Stomach smooth muscle (tissue), 2 donors: ENCODE results near the gene L1CAM.

ENCODE experiments used
- H3K27ac ChIP-seq: one replicate; pipeline ENCODE4 v1.7.0; 2013; ENCODE audit warnings: mild to moderate bottlenecking, low read length, inconsistent platforms
- H3K27me3 ChIP-seq, 2 donors: one replicate each; pipeline ENCODE4 v1.7.0; 2013; ENCODE audit warnings: low read length in 2 of 2; ENCODE audit not compliant: insufficient read depth in 2 of 2, control insufficient read depth in 1 of 2
- H3K36me3 ChIP-seq, 2 donors: one replicate each; pipeline ENCODE4 v1.7.0; 2013; ENCODE audit warnings: low read length in 2 of 2; ENCODE audit not compliant: control insufficient read depth in 2 of 2, insufficient read depth in 2 of 2
- H3K4me1 ChIP-seq: one replicate; pipeline ENCODE4 v1.7.0; 2013; ENCODE audit warnings: low read length; ENCODE audit not compliant: control insufficient read depth, insufficient read depth
- H3K4me3 ChIP-seq, 2 donors: one replicate each; pipeline ENCODE4 v1.7.0; 2013; ENCODE audit warnings: low read length in 2 of 2
- H3K9ac ChIP-seq, 2 donors: one replicate each; pipeline ENCODE4 v1.7.0; 2013; ENCODE audit warnings: low read length in 2 of 2, mild to moderate bottlenecking in 1 of 2
- H3K9me3 ChIP-seq, 2 donors: one replicate each; pipeline ENCODE4 v1.7.0; 2013; ENCODE audit warnings: low read length in 2 of 2; ENCODE audit not compliant: control insufficient read depth in 2 of 2
- donor health status: healthy.
- donor health status: Pancreatic carcinoma.

L1CAM gene

GRCh38 chrX:153930011-153930910 is 44.3 kb upstream of the L1CAM start:
- Histone ChIP-seq H3K4me3 (no peak overlapping the region), H3K27ac (peak overlapping the region; percentile 37), H3K36me3 (peaks cover 10% of the 10 kb centered on the region in 2 donors), H3K4me1 (peaks cover 42% of the 10 kb centered on the region), H3K9ac (no peak overlapping the region), H3K27me3 (peaks cover 0 to 5% of the 10 kb centered on the region in 2 donors), H3K9me3 (no peaks in the 10 kb centered on the region)

GRCh38 chrX:153929576-153929975 is 43.6 kb upstream of the L1CAM start:
- H3K4me3 ChIP-seq: no peak overlapping the region
- peaks cover 10% of the 10 kb centered on the region in 2 donors for H3K36me3 ChIP-seq
- H3K9me3 ChIP-seq: no peaks in the 10 kb centered on the region
- peak overlapping the region; percentile 37 for H3K27ac ChIP-seq
- H3K4me1 ChIP-seq: peaks cover 43% of the 10 kb centered on the region
- peaks cover 0 to 5% of the 10 kb centered on the region in 2 donors for H3K27me3 ChIP-seq
- H3K9ac ChIP-seq: no peak overlapping the region

DNA sequence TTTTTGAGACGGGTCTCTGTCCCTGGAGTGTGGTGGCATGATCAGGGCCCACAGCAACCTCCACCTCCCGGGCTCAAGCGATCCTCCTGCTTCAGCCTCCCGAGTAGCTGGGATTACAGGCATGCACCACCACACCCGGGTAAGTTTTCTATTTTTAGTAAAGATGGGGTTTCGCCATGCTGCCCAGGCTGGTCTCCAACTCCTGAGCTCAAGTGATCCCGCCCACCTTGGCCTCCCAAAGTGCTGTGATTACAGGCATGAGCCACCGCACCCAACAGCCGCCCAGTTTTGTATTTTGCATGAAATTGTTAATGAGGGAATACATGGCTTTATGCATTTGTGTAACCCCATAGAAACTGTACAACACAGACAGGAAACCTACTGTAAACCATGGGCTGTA is 42.9 kb upstream of the L1CAM start:
- H3K4me1 ChIP-seq: peaks cover 41% of the 10 kb centered on the region
- no peak overlapping the region for H3K27ac ChIP-seq

DNA sequence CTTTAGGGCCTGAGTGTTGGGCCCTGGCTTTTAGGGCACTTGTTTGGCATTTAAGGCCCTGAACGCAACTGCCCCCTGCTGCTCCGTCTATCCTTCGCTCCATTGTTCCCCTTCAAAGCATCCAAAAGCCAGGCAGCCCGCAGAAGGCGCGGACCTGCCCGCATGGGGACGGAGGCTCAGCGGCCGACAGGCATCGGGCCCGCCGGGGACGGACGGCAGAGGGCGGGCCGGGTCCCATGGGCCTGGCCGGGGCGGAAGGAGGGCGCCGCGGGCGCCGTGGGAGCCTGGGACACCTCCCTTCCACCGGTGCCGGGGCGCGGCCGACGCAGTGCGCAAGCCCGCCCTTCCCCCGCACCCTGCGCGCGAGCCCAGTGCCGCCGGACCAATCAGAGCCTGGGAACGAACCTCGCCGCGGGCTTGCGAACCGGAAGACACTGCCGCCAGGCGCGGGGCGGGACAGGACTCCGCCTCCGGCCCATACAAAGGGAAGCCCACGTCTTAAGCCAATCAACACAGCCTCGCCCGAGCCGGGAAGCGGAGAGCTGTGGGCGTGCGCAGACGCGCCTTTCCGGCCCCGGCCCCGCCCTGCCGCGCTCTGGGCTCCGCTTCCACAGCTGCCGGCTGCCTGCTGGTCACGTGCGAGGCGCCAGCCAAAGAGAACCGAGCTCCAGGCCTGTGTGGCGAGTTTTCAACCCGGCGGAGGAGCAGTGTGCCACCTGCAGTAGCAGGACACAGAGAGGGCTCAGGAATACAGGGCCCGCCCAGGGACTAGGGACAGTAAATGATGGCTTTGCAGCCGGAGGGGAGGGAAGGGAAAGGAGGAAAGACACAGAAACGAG is 42.2 kb upstream of the L1CAM start:
- peak overlapping the region; percentile 95 for H3K27ac ChIP-seq
- H3K9ac ChIP-seq: peak overlapping the region; percentile 85 to 87
- no peaks in the 10 kb centered on the region for H3K9me3 ChIP-seq
- H3K27me3 ChIP-seq: peaks cover 0 to 8% of the 10 kb centered on the region in 2 donors
- H3K36me3 ChIP-seq: peaks cover 10% of the 10 kb centered on the region in 2 donors
- H3K4me3 ChIP-seq: peak overlapping the region; percentile 65 to 79
- H3K4me1 ChIP-seq: peaks cover 43% of the 10 kb centered on the region

More for the DNA sequence above, 42.9 kb upstream of the L1CAM start:
- Histone ChIP-seq H3K9me3 (no peaks in the 10 kb centered on the region), H3K27me3 (peaks cover 0 to 8% of the 10 kb centered on the region in 2 donors), H3K9ac (no peak overlapping the region), H3K4me3 (peak overlapping the region in 1 of 2 donors; percentile 79), H3K36me3 (peaks cover 10% of the 10 kb centered on the region in 2 donors)

GRCh38 chrX:153927672-153927921 is 41.6 kb upstream of the L1CAM start:
- H3K27ac ChIP-seq: peak overlapping the region; percentile 95
- H3K4me1 ChIP-seq: peaks cover 48% of the 10 kb centered on the region
- peaks cover 10% of the 10 kb centered on the region in 2 donors for H3K36me3 ChIP-seq
- peaks cover 0 to 8% of the 10 kb centered on the region in 2 donors for H3K27me3 ChIP-seq
- peak overlapping the region; percentile 85 to 87 for H3K9ac ChIP-seq
- H3K4me3 ChIP-seq: peak overlapping the region; percentile 65 to 79
- no peaks in the 10 kb centered on the region for H3K9me3 ChIP-seq

DNA sequence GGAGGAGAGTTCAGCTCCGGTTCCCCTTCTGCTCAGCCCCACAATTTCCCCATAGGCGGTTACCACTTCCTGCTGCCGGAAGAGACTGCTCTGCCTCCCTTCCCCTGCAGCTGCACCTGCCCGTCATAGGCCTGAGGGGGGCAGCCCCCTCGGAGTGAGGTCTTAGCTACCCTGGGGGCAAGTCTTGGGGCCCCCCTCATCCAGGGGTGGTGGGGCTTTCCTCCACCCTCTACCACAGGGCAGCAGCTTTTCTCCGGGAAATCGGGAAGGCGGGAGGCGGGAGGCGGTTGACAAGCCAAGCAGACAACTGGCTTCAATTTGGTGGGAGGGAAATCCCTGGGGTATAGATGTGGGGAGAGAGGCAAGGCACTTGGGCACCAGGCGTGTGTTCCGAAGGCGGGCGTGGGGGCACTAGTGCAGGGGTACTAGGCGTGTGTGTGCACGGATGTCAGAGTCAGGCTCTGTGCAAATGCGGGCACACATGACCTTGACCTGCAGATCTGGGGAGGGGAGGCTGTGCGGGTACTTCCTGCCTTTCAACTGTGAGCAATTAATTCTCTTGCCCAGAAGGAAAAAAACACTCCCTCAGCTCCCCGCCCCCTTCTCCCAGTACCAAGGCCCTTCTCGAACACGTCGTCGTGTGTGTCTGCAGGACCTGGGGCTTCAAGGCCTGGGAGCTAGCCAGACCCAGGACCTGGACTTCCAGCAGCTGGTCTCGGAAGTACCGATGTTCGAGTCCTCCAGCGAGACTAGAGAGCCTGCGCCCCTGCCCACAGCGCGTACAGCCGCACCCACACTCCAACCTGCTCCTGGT is 41.1 kb upstream of the L1CAM start:
- H3K9ac ChIP-seq: peak overlapping the region; percentile 85 to 87
- peaks cover 0 to 8% of the 10 kb centered on the region in 2 donors for H3K27me3 ChIP-seq
- H3K4me3 ChIP-seq: peak overlapping the region; percentile 65 to 79
- H3K36me3 ChIP-seq: peaks cover 6 to 10% of the 10 kb centered on the region in 2 donors
- no peaks in the 10 kb centered on the region for H3K9me3 ChIP-seq
- H3K27ac ChIP-seq: peak overlapping the region; percentile 95
- H3K4me1 ChIP-seq: peaks cover 50% of the 10 kb centered on the region

GRCh38 chrX:153926552-153926857 is 40.5 kb upstream of the L1CAM start:
- peaks cover 0 to 7% of the 10 kb centered on the region in 2 donors for H3K27me3 ChIP-seq
- no peaks in the 10 kb centered on the region for H3K9me3 ChIP-seq
- peaks cover 54% of the 10 kb centered on the region for H3K4me1 ChIP-seq
- H3K27ac ChIP-seq: peak overlapping the region; percentile 95
- H3K9ac ChIP-seq: peak overlapping the region in 1 of 2 donors; percentile 29
- H3K4me3 ChIP-seq: peak overlapping the region in 1 of 2 donors; percentile 79
- peaks cover 4 to 8% of the 10 kb centered on the region in 2 donors for H3K36me3 ChIP-seq

DNA sequence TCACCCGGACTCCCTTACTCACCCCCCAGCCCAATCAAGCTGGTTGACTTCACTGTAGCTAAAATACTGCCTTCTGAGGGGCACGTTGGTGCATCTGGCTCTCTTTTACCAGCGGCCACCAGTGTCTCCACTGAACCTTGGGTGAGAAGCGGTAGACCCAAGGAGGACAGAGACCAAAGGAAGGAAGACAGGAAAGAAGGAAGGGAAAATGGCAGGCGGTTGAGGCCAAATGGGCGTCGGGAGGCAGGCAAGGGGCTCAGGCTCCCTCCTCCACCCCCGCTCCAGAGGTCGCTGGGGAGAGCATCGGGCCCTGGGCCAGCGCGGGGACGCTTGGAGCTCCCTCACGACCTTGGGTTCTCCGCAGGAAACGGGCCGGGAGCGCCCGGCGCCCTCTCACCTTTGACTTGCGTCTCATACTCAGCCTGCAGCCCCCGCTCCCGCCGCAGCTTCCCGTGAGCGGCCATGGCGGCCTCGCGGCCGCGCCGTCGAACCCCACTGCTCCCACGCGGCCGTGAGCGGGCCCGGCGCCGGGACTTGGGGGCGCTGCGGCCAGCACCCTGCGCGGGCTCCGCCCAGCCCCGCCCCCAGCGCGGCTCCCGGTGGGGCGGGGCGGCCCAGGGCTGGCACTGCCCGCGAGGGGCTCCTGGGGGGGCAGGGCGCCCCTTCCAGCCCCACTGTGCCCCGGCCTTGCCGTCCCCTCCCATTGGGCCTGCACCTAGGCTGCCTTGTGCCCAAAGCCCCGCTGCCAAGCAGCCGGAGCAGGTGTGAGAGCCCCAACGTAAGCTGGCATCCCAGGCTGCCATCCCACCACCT is 40.0 kb upstream of the L1CAM start, which contains the start of gene ARHGAP4:
Gene ARHGAP4, minus strand, starts transcription at position 526 of the 813 bp plus-strand sequence. Its CDS starts 62 bp downstream, at position 464.
- H3K9me3 ChIP-seq: no peaks in the 10 kb centered on the region
- H3K9ac ChIP-seq: peak within 1 kb of the TSS; percentile 29 to 87
- H3K4me3 ChIP-seq: peak within 1 kb of the TSS in 1 of 2 donors; percentile 79
- peak within 1 kb of the TSS; percentile 95 for H3K27ac ChIP-seq
- peaks cover 0 to 3% of the 10 kb centered on the region in 2 donors for H3K36me3 ChIP-seq
- H3K27me3 ChIP-seq: peaks cover 0 to 6% of the 10 kb centered on the region in 2 donors
- H3K4me1 ChIP-seq: peaks cover 58% of the 10 kb centered on the region

DNA sequence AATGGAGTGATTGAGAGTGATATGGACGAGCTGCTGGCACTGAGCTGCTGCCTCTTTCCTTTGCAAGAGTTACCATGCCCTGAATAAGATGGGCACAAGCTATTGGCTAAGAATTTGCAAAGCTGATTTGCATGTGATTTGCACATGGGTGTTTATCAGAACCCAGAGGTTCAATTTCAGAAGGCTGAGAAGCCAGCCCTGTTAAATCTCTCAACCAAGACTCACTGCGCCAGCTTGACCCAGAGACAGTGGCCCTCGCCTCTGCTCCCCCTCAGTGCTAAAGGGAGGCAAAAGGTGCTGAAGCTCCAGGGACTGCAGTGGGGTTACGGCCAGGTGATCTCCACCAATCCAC is 39.4 kb upstream of the L1CAM start:
- Histone ChIP-seq H3K27ac (peak overlapping the region; percentile 2), H3K4me3 (peak overlapping the region in 1 of 2 donors; percentile 54), H3K27me3 (peaks cover 0 to 6% of the 10 kb centered on the region in 2 donors), H3K36me3 (peaks cover 0 to 3% of the 10 kb centered on the region in 2 donors), H3K9me3 (no peaks in the 10 kb centered on the region), H3K4me1 (peaks cover 59% of the 10 kb centered on the region), H3K9ac (no peak overlapping the region)
